GM21367 (cell line): ENCODE data around the gene OLA1.

Experiments
- ATAC-seq: cut with Tn5 transposase; IDR thresholded peaks from one replicate; pipeline ENCODE4 v1.9.1; 2021; ENCODE audit not compliant: unreplicated experiment

The OLA1 gene

DNA sequence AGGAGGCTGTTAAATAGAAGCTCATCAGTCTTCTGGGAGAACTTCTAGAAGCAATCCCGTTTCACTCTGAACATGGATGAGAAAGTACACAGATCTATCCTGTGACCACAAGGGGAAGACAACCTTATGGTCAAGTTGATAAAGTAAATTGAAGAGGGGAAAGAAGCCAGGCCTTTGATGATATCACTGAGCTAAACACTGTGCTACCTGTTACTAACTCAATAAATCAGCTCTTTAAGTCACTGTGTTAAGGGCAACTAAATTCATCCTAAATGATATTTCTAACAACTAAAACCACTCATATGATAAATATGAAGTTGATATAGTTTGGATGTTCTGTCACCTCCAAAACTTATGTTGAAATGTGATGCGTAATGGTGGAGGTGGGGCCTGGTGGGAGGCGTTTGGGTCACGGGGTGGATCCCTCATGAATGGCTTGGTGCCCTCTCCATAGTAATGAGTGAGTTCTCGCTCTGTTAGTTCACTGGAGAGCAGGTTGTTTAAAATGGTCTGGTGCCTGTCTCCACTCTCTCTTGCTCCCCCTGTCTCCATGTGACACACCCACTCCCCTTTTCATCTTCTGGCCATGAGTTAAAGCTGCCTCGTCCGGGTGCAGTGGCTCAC is 23.6 kb downstream of the OLA1 start:
- no peak for ATAC-seq

DNA sequence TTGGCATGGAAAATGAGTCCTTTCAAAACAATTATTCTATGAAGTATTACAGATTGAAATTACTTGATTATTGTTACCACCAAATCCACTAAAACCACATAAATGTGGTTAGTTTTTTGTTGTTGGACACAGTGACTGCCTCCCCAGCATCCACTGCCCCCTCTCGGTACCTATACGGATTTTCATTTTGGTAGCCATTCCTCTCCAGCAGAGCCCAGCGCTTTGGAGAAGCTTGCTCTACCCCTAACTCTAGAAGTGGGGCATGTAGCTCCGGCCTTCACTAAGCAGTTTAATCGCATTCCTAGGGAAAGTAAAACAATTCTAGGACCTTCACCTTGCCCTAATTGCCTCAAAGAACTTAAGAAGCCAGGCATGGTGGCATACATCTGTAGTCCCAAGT is 24.2 kb downstream of the OLA1 start:
- ATAC-seq: no peak

GRCh38 chr2:174223388-174223787 is 24.9 kb downstream of the OLA1 start:
- no peak for ATAC-seq

DNA sequence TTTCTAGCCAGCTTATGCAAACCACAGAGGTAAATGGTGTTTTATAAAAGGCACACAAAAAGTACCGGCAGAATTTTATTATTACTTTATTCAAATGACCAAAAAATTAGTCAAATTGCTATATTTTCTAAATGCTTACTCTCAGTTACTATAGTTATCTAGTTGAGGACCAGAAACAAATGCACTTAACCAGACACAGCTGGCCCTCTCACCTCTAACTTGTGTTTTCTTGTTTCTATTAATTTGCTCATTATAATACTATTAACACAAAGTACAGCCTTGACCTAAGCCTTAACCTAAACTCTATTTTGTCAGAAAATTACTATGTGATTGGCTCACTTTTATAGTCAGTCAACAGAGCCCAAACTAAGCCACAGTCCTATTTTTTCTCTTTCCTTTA is 26.2 kb downstream of the OLA1 start:
- ATAC-seq: no peak

GRCh38 chr2:174219321-174219720 is 29.0 kb downstream of the OLA1 start:
- ATAC-seq: no peak

- ATAC-seq: no peak
Measured at GRCh38 chr2:174218773-174219172, 29.6 kb downstream of the OLA1 start.

DNA sequence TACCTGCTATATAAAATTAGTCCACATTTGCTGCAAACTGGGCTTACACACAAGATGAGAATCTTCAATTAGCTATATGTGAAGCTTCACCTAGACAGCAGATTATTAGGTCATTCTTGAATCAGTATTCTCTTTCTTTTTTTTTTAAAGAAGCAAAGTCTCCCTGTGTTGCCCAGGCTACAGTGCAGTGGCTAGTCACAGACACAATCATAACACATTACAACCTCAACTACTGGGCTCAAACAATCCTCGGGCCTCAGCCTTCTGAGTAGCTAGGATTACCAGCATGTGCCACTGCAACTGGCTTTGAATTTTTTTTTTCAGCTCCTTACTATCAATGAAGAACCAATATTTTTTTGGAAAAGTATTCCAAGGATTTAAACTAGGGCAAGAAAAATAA is 30.5 kb downstream of the OLA1 start:
- no peak for ATAC-seq

DNA sequence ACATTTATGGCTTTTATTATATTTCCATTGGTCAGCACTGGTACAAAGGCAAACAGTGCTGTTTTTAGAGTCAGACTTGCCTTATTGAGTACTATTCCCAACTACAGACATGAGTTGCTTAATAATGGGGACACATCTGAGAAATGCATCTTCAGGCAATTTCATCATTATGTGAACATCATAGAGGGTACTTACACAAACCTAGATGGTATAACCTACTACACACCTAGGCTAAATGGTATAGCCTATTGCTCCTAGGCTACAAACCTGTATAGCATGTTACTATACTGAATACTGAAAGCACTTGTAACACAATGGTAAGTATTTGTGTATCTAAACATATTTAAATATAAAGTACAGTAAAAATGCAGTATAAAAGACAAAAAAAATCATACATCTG is 36.4 kb downstream of the OLA1 start:
- no peak for ATAC-seq

GRCh38 chr2:174210862-174211261 is 37.5 kb downstream of the OLA1 start:
- no peak for ATAC-seq

- ATAC-seq: no peak
Measured at GRCh38 chr2:174209325-174209724, 39.0 kb downstream of the OLA1 start.

- no peak for ATAC-seq
Measured at GRCh38 chr2:174208026-174208425, 40.3 kb downstream of the OLA1 start.

- no peak for ATAC-seq
Measured at GRCh38 chr2:174205562-174205961, 42.8 kb downstream of the OLA1 start.

DNA sequence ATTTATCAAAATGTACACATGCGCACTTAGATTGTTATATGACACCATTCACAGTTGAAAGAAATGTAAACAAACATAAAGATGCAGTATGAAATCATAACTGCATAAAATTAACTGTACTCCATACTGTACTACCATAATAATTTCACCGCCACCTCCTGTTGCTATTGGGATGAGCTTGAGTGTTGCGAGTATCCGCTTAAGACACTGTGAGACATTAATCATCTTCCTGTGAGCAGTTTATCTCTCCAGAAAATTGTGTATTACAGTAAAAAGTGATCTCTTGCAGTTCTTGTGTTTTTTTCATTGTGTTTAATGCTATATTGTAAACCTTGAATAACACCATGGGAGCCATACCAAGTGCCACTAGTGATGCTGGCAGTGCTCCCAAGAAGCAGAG is 46.1 kb downstream of the OLA1 start:
- no peak for ATAC-seq

DNA sequence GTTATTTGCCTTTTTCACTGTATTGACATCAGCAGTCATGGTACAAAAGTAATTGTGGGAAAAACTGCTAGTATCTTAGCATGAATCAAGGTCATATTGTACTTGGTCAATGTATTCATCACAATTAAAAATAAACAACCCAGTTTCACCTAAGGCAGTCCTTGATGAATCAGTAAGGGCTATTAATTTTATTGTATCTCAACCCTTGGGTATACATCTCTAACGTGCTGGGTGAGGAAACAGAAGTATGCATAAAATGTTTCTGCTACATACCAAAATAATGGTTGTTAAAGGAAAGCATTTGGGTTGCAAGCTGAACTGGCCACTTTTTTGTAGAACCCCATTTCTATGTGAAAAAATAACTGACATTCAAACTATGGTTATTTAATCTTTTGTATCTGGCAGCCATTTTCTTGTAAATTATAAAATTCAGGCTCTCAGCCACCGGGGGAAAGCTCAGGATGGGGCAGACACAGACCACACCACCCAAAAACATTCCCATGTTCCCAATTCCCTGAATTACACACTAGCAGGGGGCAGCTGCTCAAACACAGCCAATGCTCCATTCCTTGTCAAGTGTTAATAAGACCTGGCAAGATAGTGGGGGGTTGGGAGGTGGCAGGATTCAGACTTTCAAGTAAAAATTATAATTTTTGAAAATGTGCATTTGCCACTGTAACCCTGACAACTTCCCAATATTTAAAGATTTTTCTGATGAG is 49.3 kb downstream of the OLA1 start:
- ATAC-seq: no peak

GRCh38 chr2:174195253-174195652 is 53.1 kb downstream of the OLA1 start:
- ATAC-seq: no peak

DNA sequence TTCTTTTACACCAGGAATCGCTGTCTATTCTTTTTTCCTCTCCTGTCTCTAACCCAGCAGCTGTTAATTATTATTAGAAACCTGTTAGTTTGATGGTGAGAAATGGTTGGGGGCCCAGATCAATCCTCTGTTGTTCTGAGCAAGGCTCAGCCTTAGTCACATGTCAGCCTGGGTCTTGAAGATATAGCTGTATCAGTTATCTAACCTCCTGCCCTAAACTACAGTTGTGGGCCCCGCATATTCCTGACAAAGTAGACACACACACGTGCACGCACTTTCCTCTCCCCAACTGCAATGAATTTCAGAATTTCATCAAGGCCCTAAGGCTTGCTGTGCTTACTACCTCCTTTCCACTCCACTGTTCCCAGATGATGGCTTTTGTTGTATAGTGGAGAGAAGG is 54.6 kb downstream of the OLA1 start:
- no peak for ATAC-seq

DNA sequence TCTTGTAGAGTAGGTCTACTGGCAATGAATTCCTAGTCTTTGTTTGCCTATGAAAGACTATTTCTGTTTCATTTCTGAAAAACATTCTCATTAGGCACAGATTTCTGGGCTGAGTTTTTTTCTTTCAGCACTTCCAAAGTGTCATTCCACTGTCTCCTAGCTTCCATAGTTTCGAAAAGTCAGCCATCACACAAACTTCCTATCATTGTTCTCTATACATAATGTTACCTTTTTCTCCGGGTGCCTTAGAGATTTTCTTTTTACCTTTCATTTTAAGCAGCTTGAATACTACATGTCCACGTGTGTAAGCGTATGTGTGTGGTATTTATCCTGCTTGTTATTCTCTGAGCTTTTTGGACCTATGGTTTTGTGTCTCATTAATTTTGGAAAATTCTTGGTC is 55.7 kb downstream of the OLA1 start:
- no peak for ATAC-seq

DNA sequence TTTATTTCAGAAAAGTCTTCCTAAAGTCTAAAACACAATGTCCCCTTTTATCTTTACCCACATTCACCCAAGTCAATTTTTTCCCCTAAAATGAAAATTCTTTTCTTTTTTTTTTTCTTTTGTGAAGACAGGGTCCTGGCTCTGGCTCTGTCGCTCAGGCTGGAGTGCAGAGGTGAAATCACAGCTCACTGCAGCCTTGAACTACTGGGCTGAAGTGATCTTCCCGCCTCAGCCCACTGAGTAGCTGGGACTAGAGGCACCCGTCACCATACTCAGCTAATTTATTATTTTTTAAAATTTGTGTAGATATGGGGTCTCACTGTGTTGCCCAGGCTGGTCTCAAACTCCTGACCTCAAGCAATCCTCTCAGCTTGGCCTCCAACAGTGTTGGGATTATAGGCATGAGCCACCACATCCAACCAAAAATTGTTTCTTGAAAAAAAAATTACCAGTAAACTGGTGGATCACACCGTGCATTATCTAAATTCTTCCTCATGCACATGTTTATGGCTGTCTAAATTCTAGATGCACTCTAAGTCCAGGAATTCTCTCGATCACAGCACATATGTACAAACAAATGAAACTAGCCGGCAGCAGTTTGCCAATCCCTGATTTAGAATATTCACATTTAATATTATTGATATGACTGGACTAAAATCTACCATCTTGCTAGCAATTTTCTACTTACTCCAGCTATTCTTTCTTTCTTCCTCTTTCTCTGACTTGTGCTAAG is 56.8 kb downstream of the OLA1 start:
- ATAC-seq: no peak

DNA sequence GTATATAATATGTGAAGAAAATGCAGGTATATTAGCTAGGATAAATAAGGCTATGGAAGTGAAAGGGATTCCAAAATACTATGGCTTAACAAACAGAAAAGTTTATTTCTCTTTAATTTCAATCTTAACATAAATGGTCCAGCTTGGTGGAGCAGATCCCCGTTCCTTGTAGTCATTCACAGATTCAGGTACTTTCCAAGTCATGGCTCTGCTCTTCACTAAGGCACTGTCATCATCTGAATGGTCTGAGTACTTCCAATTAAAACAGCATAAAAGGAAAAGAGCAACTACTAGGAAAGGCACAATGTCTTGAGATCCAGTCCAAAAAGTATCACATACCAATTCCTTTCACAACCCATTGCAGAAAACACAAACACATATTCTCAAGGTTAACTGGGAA is 63.4 kb downstream of the OLA1 start:
- ATAC-seq: no peak

- ATAC-seq: no peak
Measured at GRCh38 chr2:174184504-174184903, 63.8 kb downstream of the OLA1 start.

DNA sequence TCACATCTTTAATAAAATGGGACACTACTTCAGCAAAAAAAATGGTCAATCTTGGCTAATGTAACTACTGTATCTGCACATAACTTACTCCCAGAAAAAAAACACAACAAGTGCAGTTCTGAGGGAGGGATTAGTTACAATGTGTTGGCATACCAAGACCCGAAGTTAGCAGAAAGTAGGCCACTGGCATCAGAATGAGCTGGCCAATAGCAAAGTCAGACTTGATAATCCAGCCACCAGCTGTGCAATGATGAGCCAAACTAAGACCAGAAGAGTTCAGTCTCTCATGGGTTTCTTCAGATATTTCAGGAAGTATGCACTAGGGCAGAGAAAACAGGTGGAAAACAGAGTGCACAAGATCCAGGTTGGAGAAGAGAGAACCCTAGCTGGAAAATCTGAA is 65.3 kb downstream of the OLA1 start:
- no peak for ATAC-seq

DNA sequence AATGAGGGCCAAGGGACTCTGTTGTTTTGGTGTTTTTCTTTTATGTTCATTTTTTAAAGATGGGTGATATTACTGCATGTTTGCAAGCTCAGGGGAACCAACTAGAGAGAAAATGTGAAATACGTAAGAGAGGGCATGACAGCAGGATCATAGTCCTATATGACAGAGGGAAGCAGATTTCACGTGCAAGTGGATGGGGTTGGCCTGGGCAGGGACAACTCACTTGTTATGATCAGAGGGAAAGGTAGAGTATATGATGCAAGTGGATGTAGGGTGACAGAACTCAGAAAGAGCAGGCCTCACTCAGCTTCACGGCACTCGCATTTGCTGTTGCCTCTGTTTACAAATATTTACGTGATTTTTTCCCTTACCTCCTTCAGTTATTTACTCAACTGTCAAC is 67.0 kb downstream of the OLA1 start:
- no peak for ATAC-seq
